Esophagus squamous epithelium (tissue), 4 donors: ENCODE data around the gene PANX1.

ENCODE experiments used
- CTCF ChIP-seq, 6 experiments: fragments of 450-650 bp in 4 of 6; fragments of 200-600 bp in 2 of 6; sonication (generic) in 2 of 6; IDR thresholded peaks; one replicate each; pipeline ENCODE4 v1.5.1; 2016 to 2019; ENCODE audit warnings: antibody characterized with exemption in 6 of 6, mild to moderate bottlenecking in 4 of 6, moderate library complexity in 4 of 6
- POLR2A ChIP-seq, 4 donors: fragments of 450-650 bp; IDR thresholded peaks; one replicate each; pipeline ENCODE4 v1.6.1; 2017; ENCODE audit warnings: antibody characterized with exemption in 4 of 4, mild to moderate bottlenecking in 4 of 4, moderate library complexity in 3 of 4

GRCh38 chr11:94145916-94146315 lies 17.3 kb downstream of the PANX1 start:
- no peak for TF ChIP-seq POLR2A (IDR thresholded peaks at IDR 0.05)
- no peak for TF ChIP-seq CTCF (IDR thresholded peaks at IDR 0.05)
